Heart left ventricle (tissue), 13 donors: Measurements from ENCODE around the gene SPG11.

Source experiments
- CTCF ChIP-seq, 12 donors: fragments of 200-600 bp; sonication (generic) in 4 of 12; IDR thresholded peaks; one replicate each; pipeline versions ENCODE4 v1.5.0 to v1.8.0; 2018 to 2022; ENCODE audit warnings: antibody characterized with exemption in 12 of 12, mild to moderate bottlenecking in 5 of 12
- POLR2A ChIP-seq, 2 donors: fragments of 450-650 bp; IDR thresholded peaks; one replicate each; pipeline ENCODE4 v1.6.1; 2017; ENCODE audit warnings: antibody characterized with exemption in 2 of 2, mild to moderate bottlenecking in 2 of 2, moderate library complexity in 2 of 2
- donor health status: ischemic (EF 13 %, LVEDD 7.1; RV severe dilation, severe dysfunction).
- donor health status: DM: no; HTN: yes; CAD: no.
- donor health status: DM: no; HTN: no; CAD: no.
- donor health status: ischemic (EF 25% LVEDD 6.9; RV normal size, moderate dysfunction).
- donor health status: ischemic (EF 25% LVEDD 5.7; RV mildly dilated, moderate dysfunction).
- donor health status: ischemic (EF 35%, LVEDD 5.7; RV mildly dilated, moderate dysfunction).
- donor health status: nonischemic (EF 11% LVEDD 7.7; RV severe dilation, severe dysfunction).
- donor health status: DM: yes; HTN: yes; CAD: no.
- donor health status: PGD.
- donor health status: ischemic (EF 29% LVEDD 5.4; RV normal size, mild dysfunction).
- donor health status: nonischemic (EF 23%, LVEDD 6.1; RV moderate dilation, normal function).

GRCh38 chr15:44692659-44693058 is 29.2 kb upstream of the SPG11 start:
- TF ChIP-seq CTCF (IDR thresholded peaks at IDR 0.05), result no peak
- no peak for TF ChIP-seq POLR2A (IDR thresholded peaks at IDR 0.05)
